T-helper 17 cell (primary cell): ENCODE data around the gene AKT1. TPM values are rescaled to one million over a fixed set of nuclear protein-coding genes. Genes with fewer than 3 reads are reported as not detected.

Source experiments
- total RNA-seq, 4 donors: library from RNA in 2 of 4; stranded (reverse) in 2 of 4; gene quantifications; one replicate each; pipeline ENCODE4 v1.2.3 and lab custom pipeline; 2022 to 2026

Gene AKT1
- total RNA-seq, 2 donors from 2014 or later = 72.4 to 77.2 TPM

Other genes starting within 250 kb of the AKT1 start
- gene C14orf180, start 216.0 kb downstream of the AKT1 start, total RNA-seq = not detected
- gene TMEM179, start 191.0 kb downstream of the AKT1 start, total RNA-seq = not detected
- 10 to 100 TPM; 61.0 to 76.1 TPM for gene INF2, start 106.1 kb downstream of the AKT1 start, total RNA-seq
- 1 to 10 TPM; 2.4 to 2.9 TPM for gene ADSS1, start 71.5 kb downstream of the AKT1 start, total RNA-seq
- gene SIVA1, start 42.6 kb downstream of the AKT1 start, total RNA-seq = 10 to 100 TPM; 76.2 to 85.7 TPM
- gene ZBTB42, start 5.4 kb upstream of the AKT1 start, total RNA-seq = 1 to 10 TPM; 2.7 to 3.3 TPM
- 1 to 10 TPM; 7.0 to 7.7 TPM for gene CEP170B, start 69.5 kb upstream of the AKT1 start, total RNA-seq
- 1 to 10 TPM; 1.1 to 4.0 TPM for gene PLD4, start 129.1 kb upstream of the AKT1 start, total RNA-seq
- not detected for gene AHNAK2, start 182.6 kb upstream of the AKT1 start, total RNA-seq
- gene CLBA1, start 190.0 kb upstream of the AKT1 start, total RNA-seq = 1 to 10 TPM; 1.6 to 4.4 TPM
- 10 to 100 TPM; 16.1 to 18.4 TPM for gene CDCA4, start 225.3 kb upstream of the AKT1 start, total RNA-seq